Vagina (tissue), 2 donors: ENCODE measurements around the gene SERGEF.

Experiments used
- CTCF ChIP-seq, 3 experiments: fragments of 450-650 bp in 2 of 3; fragments of 200-600 bp in 1 of 3; sonication (generic) in 1 of 3; IDR thresholded peaks; one replicate each; pipeline ENCODE4 v1.5.1; 2017 to 2019; ENCODE audit warnings: antibody characterized with exemption in 3 of 3, mild to moderate bottlenecking in 2 of 3, moderate library complexity in 2 of 3
- POLR2A ChIP-seq, 2 donors: fragments of 450-650 bp; IDR thresholded peaks; one replicate each; pipeline ENCODE4 v1.6.1; 2017; ENCODE audit warnings: antibody characterized with exemption in 2 of 2, mild to moderate bottlenecking in 2 of 2, moderate library complexity in 2 of 2

- TF ChIP-seq POLR2A (IDR thresholded peaks at IDR 0.05) (no peak), CTCF (IDR thresholded peaks at IDR 0.05) (no peak)
Measured at GRCh38 chr11:17855531-17856290, 157.1 kb downstream of the SERGEF start.
